K562 (cell line): ENCODE measurements around the gene GPR108. TPM values are rescaled to one million over a fixed set of nuclear protein-coding genes. Genes with fewer than 3 reads are reported as not detected.

ENCODE experiments used
- CBX2 ChIP-seq: fragments of 200-600 bp; sonication (generic); IDR thresholded peaks from one replicate; pipeline ENCODE4 v1.6.1; 2012; ENCODE audit warnings: mild to moderate bottlenecking, low read length, inconsistent platforms; ENCODE audit not compliant: insufficient read depth, poor library complexity, severe bottlenecking
- CC2D1A ChIP-seq: fragments of 450-650 bp; IDR thresholded peaks from 2 replicates; pipeline ENCODE4 v1.6.1; 2017; ENCODE audit warnings: mild to moderate bottlenecking
- CREB1 ChIP-seq, 2 experiments: sonication (generic) in 1 of 2; formaldehyde crosslinking in 1 of 2; IDR thresholded peaks; 2 replicates each; pipeline versions ENCODE4 v1.6.1 to v1.8.0; 2012 to 2022; ENCODE audit warnings: inconsistent platforms in 1 of 2, mild to moderate bottlenecking in 1 of 2, missing genetic modification reagents in 1 of 2, moderate library complexity in 1 of 2
- CREBBP ChIP-seq: IDR thresholded peaks from one replicate; pipeline ENCODE4 v1.6.1; 2012; ENCODE audit warnings: low read depth, mild to moderate bottlenecking, control low read depth, inconsistent platforms, low read length
- DLX4 ChIP-seq: fragments of 250-450 bp; sonication (Bioruptor Pico); IDR thresholded peaks from 2 replicates; pipeline ENCODE4 v1.6.1; 2021; ENCODE audit warnings: mild to moderate bottlenecking
- E2F3 ChIP-seq: fragments of 250-450 bp; sonication (Bioruptor Pico); IDR thresholded peaks from 2 replicates; pipeline ENCODE4 v1.4.0; 2020; ENCODE audit warnings: mild to moderate bottlenecking
- GTF2A2 ChIP-seq: IDR thresholded peaks from 2 replicates; pipeline ENCODE4 v1.6.1; 2016; ENCODE audit warnings: mild to moderate bottlenecking, missing genetic modification characterization, missing compliant biosample characterization
- HMGN3 ChIP-seq: IDR thresholded peaks from 2 replicates; pipeline ENCODE4 v1.6.1; 2011; ENCODE audit warnings: borderline replicate concordance, low read depth, mild to moderate bottlenecking, mixed read lengths, low read length; ENCODE audit not compliant: insufficient read length; ENCODE audit errors: extremely low read depth
- MAX ChIP-seq: sonication (generic); formaldehyde crosslinking; IDR thresholded peaks from 2 replicates; pipeline ENCODE4 v1.9.0; 2022; ENCODE audit warnings: mild to moderate bottlenecking, missing genetic modification reagents
- MEIS2 ChIP-seq: fragments of 450-650 bp; IDR thresholded peaks from 2 replicates; pipeline ENCODE4 v1.6.1; 2014; ENCODE audit warnings: mild to moderate bottlenecking; ENCODE audit not compliant: partially characterized antibody
- NR4A1 ChIP-seq, 2 experiments: fragments of 250-450 bp in 1 of 2; fragments of 450-650 bp in 1 of 2; sonication (Bioruptor Pico) in 1 of 2; IDR thresholded peaks; 2 replicates each; pipeline versions ENCODE4 v1.4.0 to v1.6.1; 2016 to 2020; ENCODE audit warnings: mild to moderate bottlenecking in 2 of 2, missing compliant biosample characterization in 1 of 2, missing genetic modification characterization in 1 of 2, moderate library complexity in 1 of 2
- PTTG1 ChIP-seq: fragments of 450-650 bp; IDR thresholded peaks from 2 replicates; pipeline ENCODE4 v1.6.1; 2016; ENCODE audit warnings: low read depth, mild to moderate bottlenecking, missing genetic modification characterization, missing compliant biosample characterization
- RBM39 ChIP-seq: fragments of 200-400 bp; formaldehyde crosslinking; optimal IDR thresholded peaks from 2 replicates; pipeline ENCODE3; 2018; ENCODE audit warnings: low read depth, low read length
- REST ChIP-seq, 2 experiments: fragments of 450-650 bp; formaldehyde crosslinking in 1 of 2; IDR thresholded peaks; 2 replicates each; pipeline versions ENCODE4 v1.4.0 to v1.6.1; 2014 to 2020; ENCODE audit warnings: mild to moderate bottlenecking in 2 of 2, borderline replicate concordance in 1 of 2, low read depth in 1 of 2
- TAF15 ChIP-seq: fragments of 200-400 bp; formaldehyde crosslinking; IDR thresholded peaks from 2 replicates; pipeline ENCODE4 v1.6.1; 2017; ENCODE audit warnings: mild to moderate bottlenecking, low read depth, low read length, moderate library complexity
- TCF7L2 ChIP-seq: fragments of 150-350 bp; IDR thresholded peaks from 2 replicates; pipeline ENCODE4 v1.6.1; 2016; ENCODE audit warnings: low read depth, mild to moderate bottlenecking, low read length, moderate library complexity
- TEAD2 ChIP-seq: fragments of 450-650 bp; IDR thresholded peaks from 2 replicates; pipeline ENCODE4 v1.6.1; 2016; ENCODE audit warnings: missing genetic modification characterization, control low read depth, missing compliant biosample characterization
- ZFP36 ChIP-seq: fragments of 150-350 bp; IDR thresholded peaks from 2 replicates; pipeline ENCODE4 v1.6.1; 2018; ENCODE audit warnings: low read length, low read depth; ENCODE audit not compliant: partially characterized antibody
- ZNF232 ChIP-seq: sonication (generic); formaldehyde crosslinking; IDR thresholded peaks from 2 replicates; pipeline ENCODE4 v1.8.0; 2022; ENCODE audit warnings: mild to moderate bottlenecking, missing genetic modification reagents
- polyA plus RNA-seq, 8 experiments: library from polyadenylated mRNA; depleted of rRNA in 4 of 8; stranded (reverse) in 5 of 8; unstranded in 3 of 8; fragments of >200 nt; fragmentation: Nextera tagmentation in 2 of 8; fragmentation: Illumina TruSeq in 1 of 8; extraction: Ambion mirVana in 2 of 8; extraction: Trizol in 1 of 8; gene quantifications; 2 replicates each; pipeline versions ENCODE4 v1.2.1 to v1.2.3, GENCODE V29; 2011 to 2014; ENCODE audit warnings: inconsistent platforms in 1 of 8, missing spikeins in 1 of 8
- total RNA-seq, 7 experiments: library from RNA; depleted of rRNA in 6 of 7; stranded (reverse); fragments of >200 nt in 6 of 7; fragmentation: Illumina TruSeq in 2 of 7; extraction: Trizol in 2 of 7; gene quantifications; 2 replicates each; pipeline versions ENCODE4 v1.2.1 to v1.2.3, GENCODE V29; 2011 to 2021; ENCODE audit warnings: low replicate concordance in 1 of 7

GPR108 gene
- total and polyA plus RNA-seq, 9 of the 15 experiments (the other 6 are each of a cell fraction or from before 2014, with no cell fraction given): 2.4 to 33.2 (median 24.4) TPM

GRCh38 chr19:6769006-6769619 lies 31.7 kb upstream of the GPR108 start (continued):
- TF ChIP-seq CREBBP: no peak
- TF ChIP-seq ZNF232 (CRISPR knock-in tag): no peak
- TF ChIP-seq DLX4: no peak
- no peak for TF ChIP-seq PTTG1 (tag)
- TF ChIP-seq NR4A1 (CRISPR knock-in tag; IDR thresholded peaks at IDR 0.05): no peak
- no peak for TF ChIP-seq NR4A1 (tag; IDR thresholded peaks at IDR 0.05)
- TF ChIP-seq RBM39: no peak
- 0 out of 2 replicates have a peak, but pooled peaks have one; percentile 17 for TF ChIP-seq TCF7L2
- peak; percentile 42 for TF ChIP-seq ZFP36
- no peak for TF ChIP-seq MAX (CRISPR knock-in tag)
- TF ChIP-seq REST (IDR thresholded peaks at IDR 0.05; ENCODE audit: borderline replicate concordance): peak; percentile 41; the same call in 1 of the 2 replicates
- no peak for TF ChIP-seq REST (CRISPR knock-in tag; IDR thresholded peaks at IDR 0.05; ENCODE audit: low read depth)
- no peak for TF ChIP-seq GTF2A2
- no peak for TF ChIP-seq HMGN3
- no peak for TF ChIP-seq CC2D1A
- TF ChIP-seq CREB1 (IDR thresholded peaks at IDR 0.05): no peak
- no peak for TF ChIP-seq CREB1 (CRISPR knock-in tag; IDR thresholded peaks at IDR 0.05)
- no peak for TF ChIP-seq CBX2
- no peak for TF ChIP-seq TAF15
- no peak for TF ChIP-seq TEAD2 (tag)
- TF ChIP-seq E2F3 (CRISPR knock-in tag): no peak
- no peak for TF ChIP-seq MEIS2
